ENCODE measurements around the gene IGSF5.

- no peak for TF ChIP-seq POLR2AphosphoS5 (IDR thresholded peaks at IDR 0.05; ENCODE audit: borderline replicate concordance, low read depth, low read length)
- TF ChIP-seq EZH2 (IDR thresholded peaks at IDR 0.05): no peak
Measured at GRCh38 chr21:39715804-39716397, 29.1 kb upstream of the IGSF5 start.
